SK-N-SH treated with all-trans-retinoic acid at 6 μM for 48 hours (cell line): Measurements from ENCODE around the gene ARHGEF3.

Experiments
- ATAC-seq: fragments of 200-7000 bp; cut with Tn5 transposase; 3 replicates; pipeline ENCODE4 v1.9.1; 2020; ENCODE audit warnings: mild to moderate bottlenecking, moderate library complexity
- ARNTL ChIP-seq: fragments of 450-650 bp; formaldehyde crosslinking; IDR thresholded peaks from 2 replicates; pipeline ENCODE4 v1.5.0; 2020; ENCODE audit warnings: low read depth, mild to moderate bottlenecking, moderate library complexity, borderline replicate concordance
- CSDC2 ChIP-seq: fragments of 250-450 bp; sonication (Bioruptor Pico); IDR thresholded peaks from 2 replicates; pipeline ENCODE4 v1.5.0; 2020; ENCODE audit warnings: mild to moderate bottlenecking, moderate library complexity
- ESRRG ChIP-seq: fragments of 250-450 bp; sonication (Bioruptor Pico); IDR thresholded peaks from 2 replicates; pipeline ENCODE4 v1.6.1; 2021; ENCODE audit warnings: mild to moderate bottlenecking
- GLIS3 ChIP-seq: fragments of 250-450 bp; sonication (Bioruptor Pico); IDR thresholded peaks from 2 replicates; pipeline ENCODE4 v1.5.0; 2020; ENCODE audit warnings: mild to moderate bottlenecking, moderate library complexity
- OSR1 ChIP-seq: fragments of 250-450 bp; sonication (Bioruptor Pico); IDR thresholded peaks from 2 replicates; pipeline ENCODE4 v1.8.0; 2022; ENCODE audit warnings: moderate library complexity, mild to moderate bottlenecking, inconsistent platforms
- POU6F1 ChIP-seq: fragments of 250-450 bp; sonication (Bioruptor Pico); IDR thresholded peaks from 2 replicates; pipeline ENCODE4 v1.8.0; 2021; ENCODE audit warnings: low read depth, mild to moderate bottlenecking, moderate library complexity, borderline replicate concordance
- RARB ChIP-seq: fragments of 250-450 bp; sonication (Bioruptor Pico); IDR thresholded peaks from 2 replicates; pipeline ENCODE4 v1.8.0; 2021; ENCODE audit warnings: mild to moderate bottlenecking, moderate library complexity
- SNAI2 ChIP-seq: fragments of 250-450 bp; sonication (Bioruptor Pico); IDR thresholded peaks from 2 replicates; pipeline ENCODE4 v1.5.0; 2020; ENCODE audit warnings: mild to moderate bottlenecking, moderate library complexity
- TOX ChIP-seq: fragments of 250-450 bp; sonication (Bioruptor Pico); IDR thresholded peaks from 2 replicates; pipeline ENCODE4 v1.8.0; 2021; ENCODE audit warnings: mild to moderate bottlenecking, moderate library complexity, borderline replicate concordance
- ZC3H10 ChIP-seq: fragments of 250-450 bp; sonication (Bioruptor Pico); IDR thresholded peaks from 2 replicates; pipeline ENCODE4 v1.5.1; 2021; ENCODE audit warnings: mild to moderate bottlenecking, moderate library complexity
- ZFP3 ChIP-seq: fragments of 250-450 bp; sonication (Bioruptor Pico); IDR thresholded peaks from 2 replicates; pipeline ENCODE4 v1.5.0; 2020; ENCODE audit warnings: mild to moderate bottlenecking, moderate library complexity
- ZNF565 ChIP-seq: fragments of 450-650 bp; formaldehyde crosslinking; conservative IDR thresholded peaks from 2 replicates; pipeline ENCODE4 v1.5.0; 2020; ENCODE audit warnings: low read depth, mild to moderate bottlenecking, moderate library complexity
- ZNF70 ChIP-seq: fragments of 450-650 bp; formaldehyde crosslinking; IDR thresholded peaks from 2 replicates; pipeline ENCODE4 v1.5.0; 2020; ENCODE audit warnings: mild to moderate bottlenecking, moderate library complexity
- ZNF8 ChIP-seq: fragments of 450-650 bp; formaldehyde crosslinking; IDR thresholded peaks from 2 replicates; pipeline ENCODE4 v1.5.0; 2020; ENCODE audit warnings: mild to moderate bottlenecking, moderate library complexity
- TF ChIP-seq, protein P1 (sequence below): fragments of 250-450 bp; sonication (Bioruptor Pico); IDR thresholded peaks from 2 replicates; pipeline ENCODE4 v1.5.1; 2020; ENCODE audit warnings: low read depth, mild to moderate bottlenecking, moderate library complexity
- TF ChIP-seq, protein P2 (sequence below): fragments of 250-450 bp; sonication (Bioruptor Pico); IDR thresholded peaks from 2 replicates; pipeline ENCODE4 v1.5.1; 2021; ENCODE audit warnings: mild to moderate bottlenecking, moderate library complexity
- TF ChIP-seq, protein P3 (sequence below): fragments of 250-450 bp; sonication (Bioruptor Pico); IDR thresholded peaks from 2 replicates; pipeline ENCODE4 v1.8.0; 2020; ENCODE audit warnings: mild to moderate bottlenecking, moderate library complexity, borderline replicate concordance

The ARHGEF3 gene

DNA sequence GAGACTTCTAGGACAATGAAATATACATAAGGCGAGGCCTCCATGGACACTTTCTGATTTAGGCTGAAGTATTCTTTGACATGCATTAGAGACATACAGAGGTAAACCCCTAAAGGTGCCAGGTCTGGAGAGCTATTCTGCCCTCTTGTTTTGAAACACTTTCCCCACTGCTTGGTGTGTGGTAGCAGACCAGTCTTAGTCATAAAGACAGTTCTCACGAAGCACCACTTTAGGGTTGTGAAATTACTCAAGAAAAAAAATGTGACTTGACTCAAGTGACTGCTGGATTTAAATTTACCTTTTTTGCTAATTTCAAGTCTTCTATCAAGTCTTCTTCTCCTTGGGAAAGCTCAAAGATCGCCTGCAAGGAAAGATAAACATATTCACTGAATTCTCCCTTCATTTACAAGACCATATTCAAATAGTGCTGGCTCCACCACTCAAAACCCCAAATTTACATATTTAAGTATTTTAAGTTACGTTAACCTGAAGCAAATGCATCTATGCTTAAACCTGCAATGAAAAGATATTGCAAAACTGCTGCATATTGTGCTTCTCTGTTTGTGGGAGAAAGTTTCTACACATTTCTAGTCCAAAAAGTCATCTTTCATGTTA lies 48.4 kb downstream of the ARHGEF3 start (continued):
- no peak for TF ChIP-seq ZFP3 (CRISPR knock-in tag)
- no peak for TF ChIP-seq GLIS3
- no peak for TF ChIP-seq POU6F1 (CRISPR knock-in tag)
- TF ChIP-seq, protein P1, sequence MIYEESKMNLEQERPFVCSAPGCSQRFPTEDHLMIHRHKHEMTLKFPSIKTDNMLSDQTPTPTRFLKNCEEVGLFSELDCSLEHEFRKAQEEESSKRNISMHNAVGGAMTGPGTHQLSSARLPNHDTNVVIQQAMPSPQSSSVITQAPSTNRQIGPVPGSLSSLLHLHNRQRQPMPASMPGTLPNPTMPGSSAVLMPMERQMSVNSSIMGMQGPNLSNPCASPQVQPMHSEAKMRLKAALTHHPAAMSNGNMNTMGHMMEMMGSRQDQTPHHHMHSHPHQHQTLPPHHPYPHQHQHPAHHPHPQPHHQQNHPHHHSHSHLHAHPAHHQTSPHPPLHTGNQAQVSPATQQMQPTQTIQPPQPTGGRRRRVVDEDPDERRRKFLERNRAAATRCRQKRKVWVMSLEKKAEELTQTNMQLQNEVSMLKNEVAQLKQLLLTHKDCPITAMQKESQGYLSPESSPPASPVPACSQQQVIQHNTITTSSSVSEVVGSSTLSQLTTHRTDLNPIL (CRISPR knock-in tag), result no peak
- TF ChIP-seq ZNF70, result no peak
- TF ChIP-seq ESRRG (CRISPR knock-in tag), result no peak
- no peak for TF ChIP-seq ZNF565 (CRISPR knock-in tag)

DNA sequence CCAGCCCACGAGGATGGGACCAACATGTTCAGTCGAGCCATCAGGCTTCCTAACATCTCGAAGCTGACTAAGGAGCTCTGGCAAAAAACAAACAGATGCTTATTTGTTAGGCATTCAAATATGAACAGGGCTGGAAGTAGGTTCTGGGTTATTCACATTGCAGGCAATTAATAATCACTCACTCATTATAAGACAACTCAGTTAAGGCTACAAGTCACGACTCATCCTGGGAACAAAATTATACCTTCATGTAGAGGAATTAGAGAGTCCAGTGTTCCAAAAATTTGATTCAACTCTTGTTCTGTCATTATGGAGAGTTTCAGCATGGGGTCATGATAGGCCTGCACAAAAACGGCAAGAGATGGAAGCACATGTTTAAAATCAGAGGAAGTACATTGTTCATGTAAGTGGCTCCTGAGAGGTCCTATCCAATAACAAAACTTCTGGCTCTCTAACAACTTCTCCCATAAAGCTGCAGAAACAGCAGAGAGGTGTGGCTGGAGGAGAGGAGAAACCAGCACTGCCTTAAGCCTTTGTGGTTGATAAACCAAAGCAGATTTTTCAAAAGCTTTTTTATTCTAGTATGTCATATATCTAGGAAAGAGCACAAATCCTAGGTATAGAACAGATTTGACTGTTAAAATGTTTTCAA lies 50.6 kb downstream of the ARHGEF3 start:
- TF ChIP-seq OSR1 (CRISPR knock-in tag) (no peak), ZNF8 (CRISPR knock-in tag) (no peak), RARB (CRISPR knock-in tag) (no peak), POU6F1 (CRISPR knock-in tag) (no peak), SNAI2 (CRISPR knock-in tag) (no peak), ZNF70 (no peak), CSDC2 (CRISPR knock-in tag) (no peak)
- TF ChIP-seq, protein P1 (CRISPR knock-in tag), result no peak
- TF ChIP-seq, protein P2, sequence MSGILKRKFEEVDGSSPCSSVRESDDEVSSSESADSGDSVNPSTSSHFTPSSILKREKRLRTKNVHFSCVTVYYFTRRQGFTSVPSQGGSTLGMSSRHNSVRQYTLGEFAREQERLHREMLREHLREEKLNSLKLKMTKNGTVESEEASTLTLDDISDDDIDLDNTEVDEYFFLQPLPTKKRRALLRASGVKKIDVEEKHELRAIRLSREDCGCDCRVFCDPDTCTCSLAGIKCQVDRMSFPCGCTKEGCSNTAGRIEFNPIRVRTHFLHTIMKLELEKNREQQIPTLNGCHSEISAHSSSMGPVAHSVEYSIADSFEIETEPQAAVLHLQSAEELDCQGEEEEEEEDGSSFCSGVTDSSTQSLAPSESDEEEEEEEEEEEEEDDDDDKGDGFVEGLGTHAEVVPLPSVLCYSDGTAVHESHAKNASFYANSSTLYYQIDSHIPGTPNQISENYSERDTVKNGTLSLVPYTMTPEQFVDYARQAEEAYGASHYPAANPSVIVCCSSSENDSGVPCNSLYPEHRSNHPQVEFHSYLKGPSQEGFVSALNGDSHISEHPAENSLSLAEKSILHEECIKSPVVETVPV (CRISPR knock-in tag), result no peak
- TF ChIP-seq, protein P3, sequence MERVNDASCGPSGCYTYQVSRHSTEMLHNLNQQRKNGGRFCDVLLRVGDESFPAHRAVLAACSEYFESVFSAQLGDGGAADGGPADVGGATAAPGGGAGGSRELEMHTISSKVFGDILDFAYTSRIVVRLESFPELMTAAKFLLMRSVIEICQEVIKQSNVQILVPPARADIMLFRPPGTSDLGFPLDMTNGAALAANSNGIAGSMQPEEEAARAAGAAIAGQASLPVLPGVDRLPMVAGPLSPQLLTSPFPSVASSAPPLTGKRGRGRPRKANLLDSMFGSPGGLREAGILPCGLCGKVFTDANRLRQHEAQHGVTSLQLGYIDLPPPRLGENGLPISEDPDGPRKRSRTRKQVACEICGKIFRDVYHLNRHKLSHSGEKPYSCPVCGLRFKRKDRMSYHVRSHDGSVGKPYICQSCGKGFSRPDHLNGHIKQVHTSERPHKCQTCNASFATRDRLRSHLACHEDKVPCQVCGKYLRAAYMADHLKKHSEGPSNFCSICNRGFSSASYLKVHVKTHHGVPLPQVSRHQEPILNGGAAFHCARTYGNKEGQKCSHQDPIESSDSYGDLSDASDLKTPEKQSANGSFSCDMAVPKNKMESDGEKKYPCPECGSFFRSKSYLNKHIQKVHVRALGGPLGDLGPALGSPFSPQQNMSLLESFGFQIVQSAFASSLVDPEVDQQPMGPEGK (CRISPR knock-in tag), result no peak

DNA sequence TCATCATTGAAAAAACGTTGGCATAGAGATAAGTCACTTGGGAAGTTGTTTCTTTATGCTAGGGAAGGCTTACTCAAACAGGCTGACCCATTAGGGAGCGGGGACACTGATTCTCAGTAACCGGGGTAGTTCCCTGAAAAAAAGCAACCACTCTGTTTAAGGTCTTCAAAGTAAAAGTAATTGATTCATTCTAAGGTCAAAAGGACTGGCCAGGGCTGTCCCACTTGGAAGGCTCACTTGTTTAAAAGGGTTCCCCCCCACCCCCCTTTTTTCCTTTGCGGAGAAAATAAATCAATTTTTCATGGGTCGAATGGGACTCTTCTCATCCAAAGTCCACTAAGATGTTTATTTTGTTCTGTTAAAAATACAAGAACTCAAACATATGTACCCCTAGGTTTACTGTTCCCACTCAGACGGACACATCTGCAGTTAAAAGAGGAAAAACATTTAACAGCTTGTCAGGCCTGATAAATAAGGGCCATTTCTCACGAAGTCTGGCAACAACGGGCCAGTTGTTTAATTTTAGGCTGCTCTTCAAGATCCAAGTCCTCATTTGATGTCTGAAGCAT lies 53.0 kb downstream of the ARHGEF3 start:
- TF ChIP-seq ESRRG (CRISPR knock-in tag) (no peak), POU6F1 (CRISPR knock-in tag) (no peak), ZNF70 (no peak), TOX (CRISPR knock-in tag) (no peak), ZFP3 (CRISPR knock-in tag) (no peak), ARNTL (no peak), ZC3H10 (CRISPR knock-in tag) (no peak)
- TF ChIP-seq, protein P2 (CRISPR knock-in tag), result no peak
- ATAC-seq, result no peak

More for the DNA sequence above, 50.6 kb downstream of the ARHGEF3 start:
- no peak for ATAC-seq
